Testis (tissue), 3 donors: Measurements from ENCODE around the gene EGLN2. TPM values are rescaled to one million over a fixed set of nuclear protein-coding genes. Genes with fewer than 3 reads are reported as not detected.

Source experiments
- DNase-seq: peaks from one replicate; pipeline ENCODE4 v3.0.0-alpha.2; 2019
- H3K27ac ChIP-seq, 2 donors: fragments of 200-600 bp; sonication (generic); one replicate each; pipeline ENCODE4 v1.5.1; 2019
- H3K27me3 ChIP-seq: fragments of 200-600 bp; sonication (generic); one replicate; pipeline ENCODE4 v1.5.1; 2019
- H3K36me3 ChIP-seq: fragments of 200-600 bp; sonication (generic); one replicate; pipeline ENCODE4 v1.5.1; 2017; ENCODE audit warnings: low read depth; ENCODE audit errors: missing control alignments
- H3K4me1 ChIP-seq: fragments of 200-600 bp; sonication (generic); one replicate; pipeline ENCODE4 v1.5.1; 2019
- H3K4me3 ChIP-seq, 2 donors: fragments of 200-600 bp; sonication (generic); one replicate each; pipeline ENCODE4 v1.5.1; 2017 to 2019
- H3K9me3 ChIP-seq: fragments of 200-600 bp; sonication (generic); one replicate; pipeline ENCODE4 v1.5.1; 2017
- POLR2A ChIP-seq: fragments of 450-650 bp; IDR thresholded peaks from one replicate; pipeline ENCODE4 v1.6.1; 2017; ENCODE audit warnings: antibody characterized with exemption, mild to moderate bottlenecking, moderate library complexity
- WGBS, 2 donors: methylation state at CpG; one replicate each; pipeline ENCODE4 v1.1.5; 2018; 5-methylcytosine and 5-hydroxymethylcytosine counted together
- intact Hi-C: fragments of 100-400 bp; cut with DNase I; formaldehyde crosslinking; loops from one replicate; pipeline ENCODE4 v1.15.1; 2023; ENCODE audit warnings: low total_unique reads
- polyA plus RNA-seq: library from polyadenylated mRNA; stranded (reverse); fragments of 350-450 nt; fragmentation: Illumina TruSeq; extraction: RNeasy Lipid Tissue Mini Kit (QIAGEN cat#74804); gene quantifications from one replicate; pipeline ENCODE4 v1.2.3, GENCODE V29; 2014; ENCODE audit warnings: low read depth, low replicate concordance; ENCODE audit not compliant: insufficient read depth
- total RNA-seq, 2 donors: library from RNA; depleted of rRNA; stranded (reverse); fragments of >200 nt; gene quantifications; one replicate each; pipeline ENCODE4 v1.2.3, GENCODE V29; 2016
- TF ChIP-seq, protein P1 (sequence below), 3 experiments: fragments of 450-650 bp in 2 of 3; fragments of 200-600 bp in 1 of 3; sonication (generic) in 1 of 3; IDR thresholded peaks; one replicate each; pipeline ENCODE4 v1.5.1; 2016 to 2019; ENCODE audit warnings: antibody characterized with exemption in 3 of 3, mild to moderate bottlenecking in 2 of 3, moderate library complexity in 1 of 3

Gene EGLN2
- total and polyA plus RNA-seq, 3 donors from 2014 or later: 245 to 489 (median 260) TPM

GRCh38 chr19:40801426-40802299 lies 2.7 kb downstream of the EGLN2 start:
- no peak for TF ChIP-seq POLR2A
- TF ChIP-seq, protein P1, sequence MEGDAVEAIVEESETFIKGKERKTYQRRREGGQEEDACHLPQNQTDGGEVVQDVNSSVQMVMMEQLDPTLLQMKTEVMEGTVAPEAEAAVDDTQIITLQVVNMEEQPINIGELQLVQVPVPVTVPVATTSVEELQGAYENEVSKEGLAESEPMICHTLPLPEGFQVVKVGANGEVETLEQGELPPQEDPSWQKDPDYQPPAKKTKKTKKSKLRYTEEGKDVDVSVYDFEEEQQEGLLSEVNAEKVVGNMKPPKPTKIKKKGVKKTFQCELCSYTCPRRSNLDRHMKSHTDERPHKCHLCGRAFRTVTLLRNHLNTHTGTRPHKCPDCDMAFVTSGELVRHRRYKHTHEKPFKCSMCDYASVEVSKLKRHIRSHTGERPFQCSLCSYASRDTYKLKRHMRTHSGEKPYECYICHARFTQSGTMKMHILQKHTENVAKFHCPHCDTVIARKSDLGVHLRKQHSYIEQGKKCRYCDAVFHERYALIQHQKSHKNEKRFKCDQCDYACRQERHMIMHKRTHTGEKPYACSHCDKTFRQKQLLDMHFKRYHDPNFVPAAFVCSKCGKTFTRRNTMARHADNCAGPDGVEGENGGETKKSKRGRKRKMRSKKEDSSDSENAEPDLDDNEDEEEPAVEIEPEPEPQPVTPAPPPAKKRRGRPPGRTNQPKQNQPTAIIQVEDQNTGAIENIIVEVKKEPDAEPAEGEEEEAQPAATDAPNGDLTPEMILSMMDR (IDR thresholded peaks at IDR 0.05): no peak
- H3K4me1 ChIP-seq: peaks cover 54% of the 10 kb centered on the region
- H3K27ac ChIP-seq: peak overlapping the region; percentile 95 to 96
- DNase-seq: no peak
- no peaks in the 10 kb centered on the region for H3K27me3 ChIP-seq
- peak overlapping the region in 1 of 2 donors; percentile 89 for H3K4me3 ChIP-seq
- H3K9me3 ChIP-seq: no peaks in the 10 kb centered on the region
- WGBS, 2 donors: 22 to 46% methylated on average over 13 of the region's 13 CpGs
- no peaks in the 10 kb centered on the region for H3K36me3 ChIP-seq
- intact Hi-C loops: no loop called here

- Histone ChIP-seq H3K9me3 (no peaks in the 10 kb centered on the region), H3K4me3 (no peak overlapping the region), H3K36me3 (no peaks in the 10 kb centered on the region), H3K4me1 (peaks cover 54% of the 10 kb centered on the region), H3K27me3 (no peaks in the 10 kb centered on the region), H3K27ac (peak overlapping the region; percentile 61 to 95)
- WGBS, 2 donors: 19 to 36% methylated on average over 9 to 11 of the region's 11 CpGs
- intact Hi-C loops: no loop called here
- peak; percentile 71 for DNase-seq
- TF ChIP-seq, protein P1 (IDR thresholded peaks at IDR 0.05): no peak
- TF ChIP-seq POLR2A: no peak
These were observed 3.5 kb downstream of the EGLN2 start for GRCh38 chr19:40802300-40803169.

- H3K27ac ChIP-seq: peak overlapping the region; percentile 61 to 95
- no peaks in the 10 kb centered on the region for H3K36me3 ChIP-seq
- intact Hi-C loops: no loop called here
- H3K4me1 ChIP-seq: peaks cover 54% of the 10 kb centered on the region
- H3K27me3 ChIP-seq: no peaks in the 10 kb centered on the region
- no peaks in the 10 kb centered on the region for H3K9me3 ChIP-seq
- H3K4me3 ChIP-seq: no peak overlapping the region
- WGBS, 2 donors: 32 to 34% methylated on average over 9 of the region's 9 CpGs
- no peak for DNase-seq
- TF ChIP-seq, protein P1 (IDR thresholded peaks at IDR 0.05): no peak
- no peak for TF ChIP-seq POLR2A
These were observed 4.3 kb downstream of the EGLN2 start for GRCh38 chr19:40803170-40803856.

GRCh38 chr19:40803857-40804782 lies 5.1 kb downstream of the EGLN2 start:
- no peak for DNase-seq
- peak overlapping the region; percentile 61 to 95 for H3K27ac ChIP-seq
- H3K27me3 ChIP-seq: no peaks in the 10 kb centered on the region
- no peak overlapping the region for H3K4me3 ChIP-seq
- peaks cover 54% of the 10 kb centered on the region for H3K4me1 ChIP-seq
- 54 to 70% methylated on average over 6 of the region's 6 CpGs for WGBS, 2 donors
- H3K36me3 ChIP-seq: no peaks in the 10 kb centered on the region
- H3K9me3 ChIP-seq: no peaks in the 10 kb centered on the region
- TF ChIP-seq, protein P1 (IDR thresholded peaks at IDR 0.05): no peak
- TF ChIP-seq POLR2A: no peak
- intact Hi-C loops: no loop called here
